CD1c-positive myeloid dendritic cell (primary cell): ENCODE data around the gene C7orf25.
"Not testable (repeated sequence)": the region's sequence is repeated elsewhere in the genome, so short reads cannot be mapped to it uniquely, and the experiment has no call there.

ENCODE experiments used
- DNase-seq: peaks from one replicate; pipeline ENCODE4 v3.0.0-alpha.2; 2016; ENCODE audit errors: extremely low spot score

Gene C7orf25

GRCh38 chr7:42929449-42929848 lies 17.6 kb upstream of the C7orf25 start:
- DNase-seq, result no peak

GRCh38 chr7:42928754-42929153 lies 16.9 kb upstream of the C7orf25 start:
- DNase-seq, result no peak

GRCh38 chr7:42926204-42926603 lies 14.3 kb upstream of the C7orf25 start:
- DNase-seq, result peak; percentile 38

- DNase-seq, result no peak
These were observed 13.8 kb upstream of the C7orf25 start for GRCh38 chr7:42925630-42926029.

GRCh38 chr7:42924223-42924838 lies 12.5 kb upstream of the C7orf25 start:
- DNase-seq, result no peak

GRCh38 chr7:42922017-42922753 lies 10.3 kb upstream of the C7orf25 start:
- no peak for DNase-seq

- DNase-seq, result no peak
These were observed 3.5 kb upstream of the C7orf25 start for GRCh38 chr7:42915356-42915755.

GRCh38 chr7:42914421-42915045 lies 2.7 kb upstream of the C7orf25 start:
- DNase-seq, result peak; percentile 25

GRCh38 chr7:42914009-42914408 lies 2.1 kb upstream of the C7orf25 start:
- no peak for DNase-seq

GRCh38 chr7:42913591-42913990 lies 1.7 kb upstream of the C7orf25 start:
- no peak for DNase-seq

GRCh38 chr7:42910306-42910705 lies 1.6 kb downstream of the C7orf25 start:
- DNase-seq, result no peak

GRCh38 chr7:42907316-42907715 lies 4.6 kb downstream of the C7orf25 start:
- DNase-seq, result no peak

- DNase-seq, result no peak
These were observed 5.7 kb downstream of the C7orf25 start for GRCh38 chr7:42906181-42906580.

GRCh38 chr7:42902331-42902730 lies 9.5 kb downstream of the C7orf25 start:
- DNase-seq, result no peak

GRCh38 chr7:42900842-42901241 lies 11.0 kb downstream of the C7orf25 start:
- no peak for DNase-seq

- DNase-seq, result no peak
These were observed 18.3 kb downstream of the C7orf25 start for GRCh38 chr7:42893346-42894240.

- peak; percentile 61 for DNase-seq
These were observed 24.9 kb downstream of the C7orf25 start for GRCh38 chr7:42886893-42887505.

GRCh38 chr7:42886129-42886528 lies 25.7 kb downstream of the C7orf25 start:
- peak; percentile 30 for DNase-seq

- not testable (repeated sequence) for DNase-seq
These were observed 26.7 kb downstream of the C7orf25 start for GRCh38 chr7:42885183-42885582.

GRCh38 chr7:42883950-42884349 lies 27.9 kb downstream of the C7orf25 start:
- no peak for DNase-seq

- no peak for DNase-seq
These were observed 31.5 kb downstream of the C7orf25 start for GRCh38 chr7:42880392-42880791.

GRCh38 chr7:42878303-42878702 lies 33.6 kb downstream of the C7orf25 start:
- DNase-seq, result no peak
